ENCODE results near the gene PAIP1. TPM values are rescaled to one million over a fixed set of nuclear protein-coding genes. Genes with fewer than 3 reads are reported as not detected.
A peak's percentile ranks its signal among the peaks of the same experiment; 100 is the strongest.
"Not testable (repeated sequence)": the region's sequence is repeated elsewhere in the genome, so short reads cannot be mapped to it uniquely, and the experiment has no call there.

Gene PAIP1
- total RNA-seq, 2 donors from 2014 or later = 19.1 to 44.6 TPM

- ATAC-seq = no peak
- Mint-ChIP-seq H3K9me3 (no peaks in the 10 kb centered on the region), H3K36me3 (no peaks in the 10 kb centered on the region), H3K27ac (peak overlapping the region in 1 of 2 donors; percentile 11)
- no peak for DNase-seq (ENCODE audit: low spot score in 2 of 2)
Observed at GRCh38 chr5:43581398-43581797, 24.5 kb upstream of the PAIP1 start.

GRCh38 chr5:43580402-43581210 lies 23.7 kb upstream of the PAIP1 start:
- H3K9me3 Mint-ChIP-seq; ATAC-seq; DNase-seq (ENCODE audit: low spot score in 2 of 2); H3K36me3 Mint-ChIP-seq; H3K27ac Mint-ChIP-seq: not testable (repeated sequence)

GRCh38 chr5:43573058-43573457 lies 16.2 kb upstream of the PAIP1 start:
- ATAC-seq (no peak), DNase-seq (ENCODE audit: low spot score in 2 of 2) (no peak)
- H3K36me3 Mint-ChIP-seq = peaks cover 0 to 14% of the 10 kb centered on the region in 2 donors
- H3K27ac Mint-ChIP-seq = no peak overlapping the region
- no peaks in the 10 kb centered on the region for H3K9me3 Mint-ChIP-seq

GRCh38 chr5:43572357-43572756 lies 15.5 kb upstream of the PAIP1 start:
- Mint-ChIP-seq H3K9me3 (no peaks in the 10 kb centered on the region), H3K27ac (no peak overlapping the region), H3K36me3 (peaks cover 0 to 14% of the 10 kb centered on the region in 2 donors)
- ATAC-seq (no peak), DNase-seq (ENCODE audit: low spot score in 2 of 2) (no peak)

- no peaks in the 10 kb centered on the region for H3K9me3 Mint-ChIP-seq
- ATAC-seq = no peak
- H3K27ac Mint-ChIP-seq = no peak overlapping the region
- H3K36me3 Mint-ChIP-seq = peaks cover 0 to 14% of the 10 kb centered on the region in 2 donors
- DNase-seq (ENCODE audit: low spot score in 2 of 2) = no peak
Observed at GRCh38 chr5:43571237-43571636, 14.4 kb upstream of the PAIP1 start.

- Mint-ChIP-seq H3K9me3 (no peaks in the 10 kb centered on the region), H3K27ac (no peak overlapping the region), H3K36me3 (peaks cover 0 to 10% of the 10 kb centered on the region in 2 donors)
- no peak for ATAC-seq
- no peak for DNase-seq (ENCODE audit: low spot score in 2 of 2)
Observed at GRCh38 chr5:43570450-43571158, 13.7 kb upstream of the PAIP1 start.

- Mint-ChIP-seq H3K9me3 (no peaks in the 10 kb centered on the region), H3K36me3 (no peaks in the 10 kb centered on the region), H3K27ac (no peak overlapping the region)
- no peak for ATAC-seq
- DNase-seq (ENCODE audit: low spot score in 2 of 2) = no peak
Observed at GRCh38 chr5:43569236-43569746, 12.4 kb upstream of the PAIP1 start.

GRCh38 chr5:43567967-43568366 lies 11.1 kb upstream of the PAIP1 start:
- H3K27ac Mint-ChIP-seq = no peak overlapping the region
- no peaks in the 10 kb centered on the region for H3K36me3 Mint-ChIP-seq

GRCh38 chr5:43565043-43565442 lies 8.2 kb upstream of the PAIP1 start:
- H3K36me3 Mint-ChIP-seq = no peaks in the 10 kb centered on the region
- H3K9me3 Mint-ChIP-seq = no peaks in the 10 kb centered on the region
- DNase-seq (ENCODE audit: low spot score in 2 of 2) (no peak), ATAC-seq (no peak)
- H3K27ac Mint-ChIP-seq = no peak overlapping the region

More at GRCh38 chr5:43567967-43568366, 11.1 kb upstream of the PAIP1 start:
- no peaks in the 10 kb centered on the region for H3K9me3 Mint-ChIP-seq
- no peak for ATAC-seq
- DNase-seq (ENCODE audit: low spot score in 2 of 2) = no peak

GRCh38 chr5:43564289-43564850 lies 7.5 kb upstream of the PAIP1 start:
- no peak for ATAC-seq
- no peak for DNase-seq (ENCODE audit: low spot score in 2 of 2)
- no peak overlapping the region for H3K27ac Mint-ChIP-seq
- H3K9me3 Mint-ChIP-seq = no peaks in the 10 kb centered on the region
- H3K36me3 Mint-ChIP-seq = no peaks in the 10 kb centered on the region

GRCh38 chr5:43563321-43563720 lies 6.4 kb upstream of the PAIP1 start:
- no peak for ATAC-seq
- Mint-ChIP-seq H3K27ac (no peak overlapping the region), H3K36me3 (no peaks in the 10 kb centered on the region), H3K9me3 (no peaks in the 10 kb centered on the region)
- DNase-seq (ENCODE audit: low spot score in 2 of 2) = no peak

- H3K36me3 Mint-ChIP-seq = peaks cover 0 to 6% of the 10 kb centered on the region in 2 donors
- H3K9me3 Mint-ChIP-seq = no peaks in the 10 kb centered on the region
- no peak overlapping the region for H3K27ac Mint-ChIP-seq
- DNase-seq (ENCODE audit: low spot score in 2 of 2) (no peak), ATAC-seq (no peak)
Observed at GRCh38 chr5:43561356-43561755, 4.5 kb upstream of the PAIP1 start.

- ATAC-seq (no peak), DNase-seq (ENCODE audit: low spot score in 2 of 2) (no peak)
- H3K9me3 Mint-ChIP-seq = no peaks in the 10 kb centered on the region
- no peak overlapping the region for H3K27ac Mint-ChIP-seq
- H3K36me3 Mint-ChIP-seq = peaks cover 0 to 6% of the 10 kb centered on the region in 2 donors
Observed at GRCh38 chr5:43560128-43560527, 3.3 kb upstream of the PAIP1 start.

- ATAC-seq = peak; percentile 87 to 90
- DNase-seq (ENCODE audit: low spot score in 2 of 2); H3K9me3 Mint-ChIP-seq; H3K36me3 Mint-ChIP-seq: not testable (repeated sequence)
- peak overlapping the region in 1 of 2 donors; percentile 89 for H3K27ac Mint-ChIP-seq
Observed at GRCh38 chr5:43556607-43556856, 345 bp downstream of the PAIP1 start.

- peak in 1 of 2 donors; percentile 67 for ATAC-seq
- H3K27ac Mint-ChIP-seq = peak overlapping the region; percentile 89 to 96
- peaks cover under 1 to 6% of the 10 kb centered on the region in 2 donors for H3K36me3 Mint-ChIP-seq
- H3K9me3 Mint-ChIP-seq = no peaks in the 10 kb centered on the region
- DNase-seq (ENCODE audit: low spot score in 2 of 2) = peak; percentile 46 to 80
Observed at GRCh38 chr5:43555895-43556606, 826 bp downstream of the PAIP1 start.

- H3K9me3 Mint-ChIP-seq = no peaks in the 10 kb centered on the region
- DNase-seq (ENCODE audit: low spot score in 2 of 2) (no peak), ATAC-seq (no peak)
- no peak overlapping the region for H3K27ac Mint-ChIP-seq
- H3K36me3 Mint-ChIP-seq = peaks cover 6 to 7% of the 10 kb centered on the region in 2 donors
Observed at GRCh38 chr5:43554497-43554896, 2.4 kb downstream of the PAIP1 start.

GRCh38 chr5:43553381-43553780 lies 3.5 kb downstream of the PAIP1 start:
- Mint-ChIP-seq H3K27ac (no peak overlapping the region), H3K36me3 (peaks cover 6 to 11% of the 10 kb centered on the region in 2 donors), H3K9me3 (no peaks in the 10 kb centered on the region)
- DNase-seq (ENCODE audit: low spot score in 2 of 2) = no peak
- ATAC-seq = no peak
